GM21360 (cell line): ENCODE results near the gene APBB2.
"Not testable (repeated sequence)": the region's sequence is repeated elsewhere in the genome, so short reads cannot be mapped to it uniquely, and the experiment has no call there.

ENCODE experiments used
- ATAC-seq: cut with Tn5 transposase; IDR thresholded peaks from one replicate; pipeline ENCODE4 v1.9.1; 2021; ENCODE audit warnings: mild to moderate bottlenecking, moderate library complexity; ENCODE audit not compliant: unreplicated experiment

The APBB2 gene

DNA sequence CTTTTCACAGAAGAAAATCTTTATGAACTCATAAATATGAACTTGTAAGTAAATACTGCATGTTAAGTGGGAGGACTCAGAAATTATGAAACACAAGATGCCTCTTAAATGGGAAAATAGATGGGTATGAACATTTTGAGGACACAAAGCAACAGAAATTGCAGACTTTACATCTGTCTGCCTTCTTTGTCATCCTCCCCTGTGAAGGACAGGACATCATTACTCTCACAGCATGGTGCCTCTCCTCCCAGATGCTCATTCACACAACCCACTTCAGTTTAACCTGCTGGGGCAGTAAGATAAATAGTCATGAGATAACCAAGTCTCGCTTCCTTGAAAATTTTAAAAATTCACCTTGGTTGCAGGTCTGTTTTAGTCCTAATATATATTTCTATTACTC is 144.5 kb downstream of the APBB2 start:
- no peak for ATAC-seq

DNA sequence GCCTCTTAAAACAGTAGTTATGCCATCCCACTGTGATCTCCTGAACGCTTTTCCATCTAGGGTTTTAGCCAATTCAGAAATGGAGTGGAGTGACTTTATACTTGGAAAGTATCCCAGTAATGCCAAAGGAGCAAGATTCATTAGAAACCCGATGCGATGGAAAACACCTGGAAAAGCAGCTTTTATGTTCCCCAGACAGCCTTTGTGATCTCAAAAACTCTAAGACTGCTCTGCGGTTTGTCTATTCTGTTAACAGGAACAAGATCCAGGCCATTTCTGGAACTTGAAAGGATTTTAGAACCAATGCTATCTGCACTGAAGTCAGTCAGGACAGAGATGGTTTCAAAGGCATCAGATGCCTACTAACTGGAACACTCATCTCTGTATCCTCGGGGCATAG is 145.1 kb downstream of the APBB2 start:
- no peak for ATAC-seq

DNA sequence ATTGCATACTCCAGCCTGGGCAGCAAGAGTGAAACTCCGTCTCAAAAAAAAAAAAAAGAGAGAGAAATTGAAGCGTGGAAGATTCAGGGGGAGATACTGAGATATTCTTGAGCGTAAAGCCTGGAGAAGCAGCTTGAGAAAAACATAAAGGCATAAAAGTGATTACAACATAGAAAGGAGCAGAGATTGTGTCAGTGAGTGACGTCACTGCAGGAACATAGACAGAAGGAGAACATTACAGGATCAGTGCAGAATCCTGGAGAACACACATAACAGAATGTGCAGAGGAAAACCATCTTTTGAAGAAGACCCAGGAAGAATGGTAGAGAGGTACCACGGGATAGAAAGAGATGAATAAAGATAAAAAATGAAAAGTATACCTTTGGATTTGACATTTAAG is 147.0 kb downstream of the APBB2 start:
- ATAC-seq = no peak

DNA sequence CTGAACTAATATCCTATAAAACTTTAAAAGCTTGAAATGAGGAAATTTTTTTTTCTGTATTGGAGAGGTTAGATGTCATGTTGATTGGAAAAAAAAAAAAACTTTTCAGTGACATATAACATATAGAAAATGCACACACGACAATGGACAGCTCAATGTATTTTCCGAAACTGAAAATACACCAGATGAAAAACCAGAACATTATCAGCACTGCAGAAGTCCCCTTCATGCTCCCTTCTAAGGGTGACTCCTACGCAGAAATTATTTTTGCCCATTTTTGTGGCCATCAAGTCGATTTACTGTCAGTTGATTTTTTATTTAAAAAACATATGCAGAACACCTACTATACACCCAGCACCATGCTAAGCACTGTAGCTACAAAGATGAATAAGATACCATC is 148.3 kb downstream of the APBB2 start:
- no peak for ATAC-seq

DNA sequence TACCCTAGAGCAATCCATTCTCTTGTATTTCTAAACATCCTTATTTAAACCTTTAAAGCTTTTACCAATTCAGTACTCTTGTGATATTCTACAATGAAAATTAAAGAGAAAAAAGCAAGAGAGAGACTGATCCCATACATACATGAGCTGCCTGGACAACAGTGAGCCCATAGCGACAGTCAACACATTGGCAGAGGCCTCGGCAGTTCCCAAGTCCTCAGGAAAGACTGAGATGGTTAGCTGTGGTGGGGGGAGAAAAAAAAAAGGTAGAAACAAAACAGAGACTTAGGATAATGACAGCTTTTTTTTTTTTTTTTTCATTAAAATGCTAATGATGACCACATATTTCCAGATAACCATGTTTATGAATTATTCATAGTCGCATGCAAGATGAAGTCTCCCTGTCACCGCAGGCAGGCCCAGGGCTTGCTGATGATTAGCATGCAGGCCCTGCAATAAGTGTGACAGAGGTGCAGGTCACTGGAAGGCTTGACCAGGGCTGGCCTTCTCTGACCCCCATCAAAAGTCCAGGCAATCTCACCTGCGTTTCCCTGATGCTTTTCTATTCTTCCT is 148.8 kb downstream of the APBB2 start:
- ATAC-seq = no peak

DNA sequence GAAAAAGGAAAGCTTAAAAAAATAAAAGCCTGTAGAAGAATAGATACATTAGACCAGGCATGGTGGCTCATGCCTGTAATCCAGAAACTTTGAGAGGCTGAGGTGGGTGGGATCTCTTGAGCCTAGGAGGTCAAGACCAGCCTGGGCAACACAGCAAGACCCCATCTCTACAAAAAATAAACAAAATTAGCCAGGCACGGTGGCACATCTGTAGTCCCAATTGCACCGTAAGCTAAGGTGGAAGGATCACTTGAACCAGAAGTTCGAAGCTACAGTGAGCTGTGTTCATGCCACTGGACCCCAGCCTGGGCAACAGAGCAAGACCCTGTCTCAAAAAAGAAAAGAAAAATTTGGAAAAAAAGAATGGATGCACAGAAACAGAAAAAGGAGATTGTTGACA is 149.4 kb downstream of the APBB2 start:
- ATAC-seq = no peak

DNA sequence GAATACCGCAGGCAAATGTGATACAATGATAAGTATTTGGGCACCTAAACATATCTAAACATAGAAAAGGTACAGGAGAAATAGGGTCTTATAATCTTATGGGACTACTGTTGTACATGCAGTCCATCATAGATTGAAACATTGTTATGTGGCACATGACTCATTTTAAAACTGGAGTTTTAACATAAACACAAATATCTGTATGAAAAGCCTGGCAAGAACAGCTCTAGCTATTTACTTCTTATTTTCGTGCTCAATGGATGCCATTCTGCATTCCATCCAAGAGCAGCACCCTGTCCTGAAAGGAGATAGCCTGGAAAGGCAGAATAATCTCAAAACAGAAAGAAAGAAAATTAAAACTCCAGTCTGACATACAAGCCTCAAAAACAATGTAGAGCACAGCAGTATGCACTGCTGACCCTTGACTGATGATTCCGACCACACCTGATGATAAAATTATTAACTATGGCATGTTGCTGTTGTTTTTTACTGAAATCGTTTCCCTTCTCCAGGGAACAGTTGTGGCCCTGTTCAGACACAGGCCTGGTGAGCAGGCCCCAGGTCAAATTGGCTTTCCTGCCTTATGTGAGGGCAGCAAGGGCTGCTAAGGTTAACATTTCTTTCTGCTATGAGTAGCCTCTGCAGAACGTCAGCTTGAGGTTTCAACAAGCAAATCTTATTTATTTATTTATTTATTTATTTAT is 152.7 kb downstream of the APBB2 start:
- ATAC-seq = no peak

DNA sequence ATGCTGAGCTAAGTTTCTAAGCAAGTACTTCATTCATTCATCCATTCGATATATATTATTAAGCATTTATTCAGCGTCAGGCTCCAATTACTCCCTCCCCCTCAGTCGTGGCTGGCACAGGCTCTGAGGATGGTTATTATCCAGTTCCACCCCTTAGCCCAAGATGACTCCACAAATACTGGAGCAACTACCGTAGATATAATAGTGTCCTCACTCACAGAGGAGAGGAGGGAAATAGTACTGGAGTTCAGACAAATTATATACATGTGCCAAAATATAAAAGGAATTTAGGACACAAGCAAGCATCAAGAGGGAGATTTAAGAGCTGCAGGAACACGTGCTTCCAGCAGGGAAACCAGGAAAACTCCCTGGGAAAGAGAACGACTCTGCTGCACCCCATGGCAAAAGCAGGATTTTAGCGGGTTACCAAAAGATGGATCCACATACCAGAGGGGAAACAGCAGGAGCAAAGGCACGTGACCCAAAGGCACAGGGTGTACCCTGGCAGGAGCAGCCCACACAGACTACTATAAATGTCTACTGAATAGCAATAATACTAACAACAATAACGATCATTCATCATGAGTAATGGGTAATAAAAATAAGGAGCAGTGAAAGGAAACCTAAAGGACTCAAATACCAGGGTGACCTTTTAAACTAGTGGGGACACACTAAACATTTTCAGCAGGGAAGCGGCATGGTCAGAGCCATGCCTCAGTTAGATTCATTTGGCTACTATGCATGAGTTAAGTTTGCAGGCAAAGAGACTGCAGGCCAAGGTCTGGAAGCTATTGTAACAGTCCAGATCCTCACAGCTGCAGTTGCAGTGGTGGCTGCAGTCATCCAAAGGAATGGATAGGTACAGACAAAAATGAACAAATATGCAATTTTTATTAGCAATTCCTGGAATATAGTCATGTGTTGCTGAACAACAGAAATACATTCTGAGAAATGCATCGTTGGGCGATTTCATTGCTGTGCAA is 153.7 kb downstream of the APBB2 start:
- ATAC-seq = no peak

DNA sequence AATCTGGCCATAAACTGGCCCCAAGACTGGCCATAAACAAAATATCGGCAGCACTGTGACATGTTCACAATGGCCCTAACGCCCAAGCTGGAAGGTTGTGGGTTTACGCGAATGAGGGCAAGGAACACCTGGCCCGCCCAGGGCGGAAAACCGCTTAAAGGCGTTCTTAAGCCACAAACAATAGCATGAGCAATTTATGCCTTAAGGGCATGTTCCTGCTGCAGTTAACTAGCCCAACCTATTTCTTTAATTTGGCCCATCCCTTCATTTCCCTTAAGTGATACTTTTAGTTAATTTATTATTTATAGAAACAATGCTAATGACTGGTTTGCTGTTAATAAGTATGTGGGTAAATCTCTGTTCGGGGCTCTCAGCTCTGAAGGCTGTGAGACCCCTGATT is 154.9 kb downstream of the APBB2 start:
- not testable (repeated sequence) for ATAC-seq

DNA sequence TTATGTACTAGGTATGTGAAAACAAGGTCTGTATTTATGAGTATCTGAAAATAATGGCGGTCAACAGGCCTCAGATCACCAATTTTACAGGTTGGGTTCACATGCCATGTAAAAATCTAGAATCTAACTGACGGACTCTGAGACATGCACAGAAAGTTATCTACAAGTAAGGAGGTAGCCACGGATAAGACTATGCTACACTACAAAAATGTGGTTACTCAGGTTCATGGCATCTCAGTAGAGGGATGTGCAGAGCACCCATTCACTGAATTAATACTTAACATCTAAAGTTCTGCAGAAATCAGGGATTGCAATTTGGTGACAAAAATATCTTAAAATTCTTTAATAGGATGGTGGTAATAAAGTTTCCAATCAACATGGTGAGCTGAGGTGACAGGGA is 155.9 kb downstream of the APBB2 start:
- no peak for ATAC-seq

DNA sequence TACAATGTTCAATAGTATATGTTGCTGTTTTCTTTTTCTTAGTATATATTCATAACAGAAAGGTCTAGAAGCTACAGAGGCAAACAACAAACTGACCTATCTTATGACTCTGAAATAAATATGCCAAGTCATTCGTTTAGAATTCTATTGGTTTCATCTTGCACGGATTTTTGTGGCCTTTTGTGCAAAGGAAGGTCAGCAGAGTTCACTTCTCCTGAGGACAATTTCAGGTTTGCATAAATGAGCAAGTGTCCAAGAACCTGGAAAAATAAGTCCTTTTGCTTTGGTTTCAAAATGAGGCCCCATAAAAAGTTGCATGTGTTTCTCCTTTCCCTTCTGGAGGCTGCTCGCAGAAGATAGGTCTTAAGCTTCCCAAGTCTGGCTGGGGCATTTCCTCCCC is 156.9 kb downstream of the APBB2 start:
- no peak for ATAC-seq

DNA sequence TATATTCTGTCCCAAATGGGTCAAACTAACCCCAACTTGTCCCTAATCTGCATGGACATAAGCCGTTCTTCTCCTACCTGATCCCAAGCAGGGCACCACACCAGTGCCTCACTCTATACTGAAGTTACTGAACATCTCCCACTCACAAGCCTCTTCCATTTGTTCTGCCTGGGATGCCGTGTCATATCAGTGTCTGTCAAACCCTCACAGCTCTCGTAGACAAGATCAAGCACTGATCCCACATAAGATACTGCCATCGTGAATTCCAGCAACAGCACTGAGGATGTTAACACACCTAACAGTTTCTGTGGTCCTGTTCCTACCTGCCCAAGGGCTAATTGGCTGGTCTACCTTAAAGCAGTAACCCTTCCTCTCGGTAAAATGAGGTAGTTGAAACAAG is 162.1 kb downstream of the APBB2 start:
- no peak for ATAC-seq

DNA sequence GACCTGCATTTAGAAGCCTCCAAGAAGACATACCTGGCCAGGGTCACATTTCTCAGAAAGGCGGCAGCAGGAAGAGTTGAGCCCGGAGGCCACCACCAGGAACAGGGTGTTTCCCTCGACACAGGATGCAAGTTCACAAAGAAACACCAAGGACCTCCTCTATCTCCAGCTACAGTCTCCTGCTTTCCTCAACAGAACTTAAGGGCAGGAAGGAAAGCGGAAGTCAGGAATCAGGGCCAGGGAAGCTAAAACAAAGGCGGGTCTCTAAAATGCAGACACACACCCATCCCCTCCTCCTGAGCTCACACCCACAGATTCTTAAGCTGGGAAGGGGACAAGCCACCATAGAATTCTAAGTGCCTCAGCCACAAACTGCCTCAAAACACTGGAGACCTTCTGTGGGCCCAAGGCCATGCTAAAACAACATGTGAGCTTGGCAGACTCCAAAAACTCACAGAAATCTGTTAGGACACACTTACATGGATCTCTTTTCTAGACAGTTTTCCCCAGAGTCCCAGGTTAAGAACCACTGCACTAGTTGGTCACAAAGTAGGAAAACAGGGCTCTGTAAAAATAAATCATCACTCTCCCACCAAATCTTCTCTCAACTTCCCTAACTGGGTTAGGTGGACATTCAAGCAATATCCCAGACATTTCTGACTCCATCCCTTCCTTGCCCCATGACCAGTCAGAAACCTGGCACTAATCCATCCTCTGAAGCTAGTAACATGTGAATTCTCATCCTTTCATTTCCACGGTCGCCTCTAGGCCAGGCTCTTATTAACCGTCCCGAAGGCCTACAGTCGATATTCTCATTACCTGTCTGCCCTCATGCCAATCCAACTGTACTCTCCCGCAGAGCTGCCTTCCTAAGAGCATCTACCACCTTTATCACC is 163.2 kb downstream of the APBB2 start:
- ATAC-seq = no peak

DNA sequence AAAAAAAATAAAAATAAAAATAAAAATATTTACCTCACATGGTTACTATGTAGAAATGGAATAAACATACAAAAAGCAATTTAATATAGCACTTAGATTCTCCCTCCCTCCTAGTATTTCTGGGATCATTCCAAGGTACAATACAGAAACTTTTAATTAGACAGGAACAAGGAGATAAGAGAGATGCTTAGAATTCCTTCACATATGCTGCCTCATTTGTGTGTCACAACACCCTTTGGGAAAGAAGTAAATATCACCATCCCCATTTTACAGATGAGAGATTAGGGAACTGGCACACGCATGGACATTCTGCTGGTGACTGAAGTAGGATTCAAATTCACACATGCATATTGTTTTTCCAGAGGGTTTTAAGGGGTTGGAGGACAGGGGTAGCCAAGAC is 164.2 kb downstream of the APBB2 start:
- no peak for ATAC-seq

DNA sequence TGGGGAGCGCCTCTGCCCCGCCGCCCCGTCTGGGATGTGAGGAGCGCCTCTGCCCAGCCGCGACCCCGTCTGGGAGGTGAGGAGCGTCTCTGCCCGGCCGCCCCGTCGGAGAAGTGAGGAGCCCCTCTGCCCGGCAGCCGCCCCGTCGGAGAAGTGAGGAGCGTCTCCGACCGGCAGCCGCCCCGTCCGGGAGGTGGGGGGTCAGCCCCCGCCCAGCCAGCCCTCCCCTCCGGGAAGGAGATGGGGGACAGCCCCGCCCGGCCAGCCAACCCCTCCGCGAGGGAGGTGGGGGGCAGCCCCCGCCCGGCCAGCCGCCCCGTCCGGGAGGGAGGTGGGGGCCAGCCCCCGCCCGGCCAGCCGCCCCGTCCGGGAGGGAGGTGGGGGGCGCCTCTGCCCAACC is 165.2 kb downstream of the APBB2 start:
- not testable (repeated sequence) for ATAC-seq

DNA sequence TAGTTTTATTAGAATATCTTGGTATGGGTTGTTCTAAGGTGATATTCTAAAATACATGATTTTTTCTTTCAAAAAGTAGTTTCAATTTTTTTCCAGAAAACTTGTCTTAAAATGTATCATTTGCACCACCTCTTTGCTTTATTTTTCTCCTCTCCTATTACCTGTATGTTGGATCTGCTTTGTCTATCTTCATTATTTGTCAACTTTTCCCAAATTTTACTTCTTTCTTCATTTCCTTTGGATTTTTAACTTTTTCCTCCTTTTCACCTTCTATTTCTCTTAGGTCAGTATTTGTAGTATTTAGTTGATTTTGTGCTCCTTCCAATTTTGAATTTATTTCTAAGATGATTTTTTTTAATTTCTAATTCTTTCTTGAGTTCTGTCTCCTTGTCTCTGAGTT is 169.6 kb downstream of the APBB2 start:
- no peak for ATAC-seq

DNA sequence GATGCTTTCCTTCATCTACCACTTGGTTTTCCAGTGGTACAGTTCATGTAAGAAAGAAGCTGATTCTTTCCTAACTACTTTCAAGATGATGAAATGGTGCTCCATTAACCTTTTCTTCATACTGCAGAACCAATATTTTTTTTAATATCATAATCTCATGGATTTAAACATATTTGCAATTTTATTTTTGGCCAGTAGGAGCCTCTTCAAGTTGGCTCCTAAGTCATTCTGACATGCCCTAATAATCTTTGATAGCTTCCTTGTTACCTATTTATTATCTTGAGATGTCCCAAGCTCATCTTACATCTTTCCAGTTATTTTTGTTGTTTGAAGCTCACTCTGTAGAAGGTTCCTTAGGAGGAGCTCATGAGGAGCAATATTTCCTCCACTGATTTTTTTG is 170.2 kb downstream of the APBB2 start:
- ATAC-seq = no peak

DNA sequence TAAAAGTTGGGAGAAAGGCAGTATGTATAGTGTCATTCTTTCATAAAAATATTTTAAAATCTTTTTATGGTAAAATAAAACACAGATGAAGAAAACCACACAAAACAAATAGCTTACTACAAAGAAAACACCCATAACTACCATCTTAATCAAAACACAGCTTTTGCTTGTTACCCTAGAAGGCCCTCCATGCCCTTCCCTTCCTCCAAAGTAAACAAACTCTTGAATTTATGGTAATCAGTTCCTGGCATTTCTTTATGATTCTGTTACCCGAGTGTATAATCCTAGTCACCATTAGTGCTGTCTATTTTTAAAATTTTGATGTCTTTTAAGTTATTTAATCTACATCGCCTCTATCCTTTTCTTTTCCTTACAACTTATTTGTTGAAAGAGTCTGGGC is 170.9 kb downstream of the APBB2 start:
- no peak for ATAC-seq

DNA sequence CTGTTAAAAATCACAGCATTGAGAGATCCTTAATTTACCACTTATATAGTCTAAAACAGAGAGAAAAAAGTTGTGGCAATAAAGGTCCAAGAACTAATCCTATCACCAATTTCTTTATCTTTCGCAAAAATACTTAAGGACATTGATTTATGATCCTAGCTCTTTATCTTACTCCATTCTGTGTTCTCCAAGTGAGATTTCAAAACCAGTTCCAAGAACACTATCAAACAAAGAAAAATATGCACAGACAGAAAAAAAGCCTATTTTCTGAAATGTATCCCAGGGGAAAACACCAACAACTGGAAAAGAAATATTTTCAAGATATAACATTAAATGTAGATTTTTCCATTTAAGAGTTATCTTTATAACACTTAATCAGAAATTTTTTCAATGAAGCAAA is 172.8 kb downstream of the APBB2 start:
- no peak for ATAC-seq

DNA sequence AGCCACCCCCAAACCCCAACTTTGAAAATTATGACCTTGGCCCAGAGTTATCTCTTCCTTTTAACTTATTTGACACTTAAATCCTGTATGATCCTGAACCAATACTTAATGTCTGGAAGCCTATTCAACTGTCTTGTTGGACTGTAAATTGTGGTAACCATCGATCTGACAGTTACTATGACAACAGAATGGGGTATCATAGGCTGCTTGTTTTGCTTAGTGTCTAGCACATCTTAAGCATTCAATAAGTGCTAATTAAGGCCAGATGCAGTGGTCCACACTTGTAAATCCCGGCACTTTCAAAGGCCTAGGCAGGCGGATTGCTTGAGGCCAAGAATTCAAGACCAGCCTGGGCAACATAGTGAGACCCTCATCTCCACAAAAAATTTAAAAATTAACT is 175.0 kb downstream of the APBB2 start:
- no peak for ATAC-seq

DNA sequence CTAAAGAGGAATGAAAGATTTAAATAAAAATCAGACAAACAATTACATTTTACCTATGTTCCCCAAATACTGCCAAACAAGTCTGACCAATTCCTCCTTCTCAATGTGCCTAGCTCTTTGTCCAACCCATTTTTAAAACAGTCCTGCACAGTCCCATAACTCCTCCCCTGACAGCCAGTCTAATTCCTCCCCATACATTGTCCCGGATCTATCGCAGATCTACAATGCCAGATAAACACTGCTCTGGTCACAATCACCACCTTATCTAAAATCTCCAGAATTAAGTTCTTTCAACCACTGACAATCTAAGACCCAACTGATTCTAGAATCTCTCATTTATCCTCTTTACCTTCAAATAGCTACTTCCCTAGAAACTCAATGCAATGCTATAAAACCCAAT is 176.0 kb downstream of the APBB2 start:
- ATAC-seq = no peak
